ENCODE data around the gene LSM7. TPM values are rescaled to one million over a fixed set of nuclear protein-coding genes. Genes with fewer than 3 reads are reported as not detected.

Gene LSM7
- total RNA-seq, 1 donor from 2014 or later, result 128 TPM

GRCh38 chr19:2338751-2339643, 10.6 kb upstream of the LSM7 start:
- DNase-seq (ENCODE audit: extremely low read depth, low read depth, low spot score), result no peak

- no peak for DNase-seq (ENCODE audit: extremely low read depth, low read depth, low spot score)
Observed at GRCh38 chr19:2338055-2338615, 9.7 kb upstream of the LSM7 start.

- DNase-seq (ENCODE audit: extremely low read depth, low read depth, low spot score), result no peak
Observed at GRCh38 chr19:2337329-2337707, 8.9 kb upstream of the LSM7 start.

GRCh38 chr19:2336528-2337328, 8.3 kb upstream of the LSM7 start:
- no peak for DNase-seq (ENCODE audit: extremely low read depth, low read depth, low spot score)

GRCh38 chr19:2335848-2336247, 7.5 kb upstream of the LSM7 start:
- no peak for DNase-seq (ENCODE audit: extremely low read depth, low read depth, low spot score)

- DNase-seq (ENCODE audit: extremely low read depth, low read depth, low spot score), result no peak
Observed at GRCh38 chr19:2334986-2335846, 6.8 kb upstream of the LSM7 start.

- no peak for DNase-seq (ENCODE audit: extremely low read depth, low read depth, low spot score)
Observed at GRCh38 chr19:2334426-2334825, 6.0 kb upstream of the LSM7 start.

- DNase-seq (ENCODE audit: extremely low read depth, low read depth, low spot score), result no peak
Observed at GRCh38 chr19:2333807-2334211, 5.4 kb upstream of the LSM7 start.

- DNase-seq (ENCODE audit: extremely low read depth, low read depth, low spot score), result no peak
Observed at GRCh38 chr19:2333027-2333806, 4.8 kb upstream of the LSM7 start.

- DNase-seq (ENCODE audit: extremely low read depth, low read depth, low spot score), result no peak
Observed at GRCh38 chr19:2332341-2333026, 4.1 kb upstream of the LSM7 start.

GRCh38 chr19:2331601-2332246, 3.3 kb upstream of the LSM7 start:
- DNase-seq (ENCODE audit: extremely low read depth, low read depth, low spot score), result no peak

- no peak for DNase-seq (ENCODE audit: extremely low read depth, low read depth, low spot score)
Observed at GRCh38 chr19:2330632-2331284, 2.4 kb upstream of the LSM7 start.

GRCh38 chr19:2330255-2330631, 1.9 kb upstream of the LSM7 start:
- no peak for DNase-seq (ENCODE audit: extremely low read depth, low read depth, low spot score)

- no peak for DNase-seq (ENCODE audit: extremely low read depth, low read depth, low spot score)
Observed at GRCh38 chr19:2329501-2329916, 1.1 kb upstream of the LSM7 start.

- DNase-seq (ENCODE audit: extremely low read depth, low read depth, low spot score), result no peak
Observed at GRCh38 chr19:2329149-2329478, 728 bp upstream of the LSM7 start.

- DNase-seq (ENCODE audit: extremely low read depth, low read depth, low spot score), result peak; percentile 48
Observed at GRCh38 chr19:2327773-2328400, 499 bp downstream of the LSM7 start.

- no peak for DNase-seq (ENCODE audit: extremely low read depth, low read depth, low spot score)
Observed at GRCh38 chr19:2326699-2327360, 1.6 kb downstream of the LSM7 start.

Data from glomerular endothelial cell (primary cell).